Spleen (tissue), 11 donors: ENCODE results near the gene CRYBA1. TPM values are rescaled to one million over a fixed set of nuclear protein-coding genes. Genes with fewer than 3 reads are reported as not detected.
"Not testable (repeated sequence)": the region's sequence is repeated elsewhere in the genome, so short reads cannot be mapped to it uniquely, and the experiment has no call there.

ENCODE experiments used
- DNase-seq: peaks from one replicate; pipeline ENCODE4 v3.0.0-alpha.2; 2020
- H3K27ac ChIP-seq, 8 donors: fragments of 200-600 bp; sonication (generic) in 7 of 8; 1 replicate in 4 of 8; 2 replicates in 4 of 8; pipeline versions ENCODE4 v1.5.0 to v1.8.0; 2016 to 2021; ENCODE audit warnings: inconsistent platforms in 4 of 8, mild to moderate bottlenecking in 4 of 8, moderate library complexity in 1 of 8
- H3K27me3 ChIP-seq, 7 donors: fragments of 200-600 bp; sonication (generic) in 6 of 7; replicated peaks in 1 of 7; 1 replicate in 4 of 7; 2 replicates in 3 of 7; pipeline versions ENCODE4 v1.5.0 to v1.8.0; 2016 to 2021; ENCODE audit warnings: inconsistent platforms in 3 of 7, mild to moderate bottlenecking in 1 of 7
- H3K36me3 ChIP-seq, 6 donors: fragments of 200-600 bp; sonication (generic) in 5 of 6; 1 replicate in 4 of 6; 2 replicates in 2 of 6; pipeline versions ENCODE4 v1.5.0 to v1.8.0; 2016 to 2021; ENCODE audit warnings: inconsistent platforms in 2 of 6
- H3K4me1 ChIP-seq, 6 donors: fragments of 200-600 bp; sonication (generic) in 5 of 6; 1 replicate in 3 of 6; 2 replicates in 3 of 6; pipeline versions ENCODE4 v1.5.0 to v1.8.0; 2016 to 2021; ENCODE audit warnings: inconsistent platforms in 3 of 6
- H3K4me3 ChIP-seq, 8 donors: fragments of 200-600 bp; sonication (generic) in 7 of 8; 1 replicate in 4 of 8; 2 replicates in 4 of 8; pipeline versions ENCODE4 v1.5.0 to v1.8.0; 2016 to 2021; ENCODE audit warnings: inconsistent platforms in 4 of 8, mild to moderate bottlenecking in 4 of 8, moderate library complexity in 2 of 8
- H3K9me3 ChIP-seq, 8 donors: fragments of 200-600 bp; sonication (generic) in 7 of 8; 1 replicate in 4 of 8; 2 replicates in 4 of 8; pipeline versions ENCODE4 v1.5.0 to v1.8.0; 2016 to 2021; ENCODE audit warnings: inconsistent platforms in 4 of 8
- POLR2A ChIP-seq, 3 donors: fragments of 450-650 bp; IDR thresholded peaks; one replicate each; pipeline ENCODE4 v1.5.1; 2017; ENCODE audit warnings: antibody characterized with exemption in 3 of 3, mild to moderate bottlenecking in 1 of 3
- POLR2AphosphoS5 ChIP-seq, 3 donors: sonication (generic); formaldehyde crosslinking; IDR thresholded peaks; one replicate each; pipeline ENCODE4 v1.5.1; 2017; ENCODE audit warnings: antibody characterized with exemption in 3 of 3
- WGBS, 5 donors: extraction: QIAGEN DNeasy Blood & Tissue Kit in 3 of 5; methylation state at CpG; one replicate each; pipeline versions ENCODE4 v1.1.5 to v1.1.7; 2013 to 2018; 5-methylcytosine and 5-hydroxymethylcytosine counted together
- intact Hi-C: fragments of 100-400 bp; cut with DNase I; formaldehyde crosslinking; loops from one replicate; pipeline ENCODE4 v1.15.0; 2023; ENCODE audit warnings: low total_unique reads
- polyA plus RNA-seq, 3 donors: library from polyadenylated mRNA; stranded (reverse); fragments of 200-250 nt; gene quantifications; one replicate each; pipeline ENCODE4 v1.2.1, GENCODE V29; 2013
- total RNA-seq, 7 donors: library from RNA; depleted of rRNA in 3 of 7; stranded (reverse); fragments of >200 nt in 3 of 7; fragmentation: NEBNext Ultra II Directional in 4 of 7; extraction: Animal tissue kit (Norgen Biotek cat#: 25700) in 4 of 7; gene quantifications; one replicate each; pipeline versions ENCODE4 v1.1.0 to v1.2.1, GENCODE V29; 2016 to 2021
- TF ChIP-seq, protein P1 (sequence below), 11 experiments: fragments of 200-600 bp in 7 of 11; fragments of 450-650 bp in 4 of 11; sonication (generic) in 4 of 11; IDR thresholded peaks in 8 of 11; conservative IDR thresholded peaks in 3 of 11; 1 replicate in 7 of 11; 2 replicates in 4 of 11; pipeline versions ENCODE4 v1.4.0 to v1.8.0; 2016 to 2021; ENCODE audit warnings: antibody characterized with exemption in 11 of 11, inconsistent platforms in 4 of 11, mild to moderate bottlenecking in 1 of 11
- donor health status: healthy with polysubstance abuse.
- donor health status: DM: no; HTN: no; CAD: no; lungs with moderate emphysema.
- donor health status: DM: no; HTN: no; CAD: no.
- donor health status: Bipolar disorder and iron deficiency.
- donor health status: healthy.
- donor health status: DM: no; HTN: no; CAD: no.
- donor health status: DM: yes; HTN: yes; CAD: no.

Gene CRYBA1
- total and polyA plus RNA-seq, 10 donors = not detected

DNA sequence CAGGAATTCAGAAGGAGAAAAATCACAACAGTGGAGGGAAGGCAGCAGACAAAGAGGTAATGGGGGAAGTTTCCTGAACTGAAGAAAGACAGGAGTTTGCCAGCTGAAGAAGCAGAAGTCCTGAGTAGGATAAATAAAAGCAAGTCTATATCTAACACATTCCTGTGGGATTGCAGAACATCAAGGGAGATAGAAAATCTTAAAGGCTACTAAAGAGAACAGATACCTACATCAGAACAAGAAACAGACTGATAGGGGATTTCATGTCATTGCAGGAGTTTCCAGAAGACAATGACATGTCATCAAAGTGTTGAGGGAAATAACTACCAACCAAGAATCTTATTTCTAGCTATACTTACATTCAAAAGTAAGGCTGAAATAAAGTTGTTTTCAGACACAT, 21.3 kb upstream of the CRYBA1 start:
- Histone ChIP-seq H3K4me1 (no peaks in the 10 kb centered on the region), H3K27me3 (no peaks in the 10 kb centered on the region), H3K27ac (no peak overlapping the region), H3K36me3 (no peaks in the 10 kb centered on the region), H3K4me3 (no peak overlapping the region), H3K9me3 (no peaks in the 10 kb centered on the region)
- no peak for DNase-seq
- intact Hi-C loops = no loop called here
- no peak for TF ChIP-seq POLR2AphosphoS5 (IDR thresholded peaks at IDR 0.05)
- TF ChIP-seq, protein P1, sequence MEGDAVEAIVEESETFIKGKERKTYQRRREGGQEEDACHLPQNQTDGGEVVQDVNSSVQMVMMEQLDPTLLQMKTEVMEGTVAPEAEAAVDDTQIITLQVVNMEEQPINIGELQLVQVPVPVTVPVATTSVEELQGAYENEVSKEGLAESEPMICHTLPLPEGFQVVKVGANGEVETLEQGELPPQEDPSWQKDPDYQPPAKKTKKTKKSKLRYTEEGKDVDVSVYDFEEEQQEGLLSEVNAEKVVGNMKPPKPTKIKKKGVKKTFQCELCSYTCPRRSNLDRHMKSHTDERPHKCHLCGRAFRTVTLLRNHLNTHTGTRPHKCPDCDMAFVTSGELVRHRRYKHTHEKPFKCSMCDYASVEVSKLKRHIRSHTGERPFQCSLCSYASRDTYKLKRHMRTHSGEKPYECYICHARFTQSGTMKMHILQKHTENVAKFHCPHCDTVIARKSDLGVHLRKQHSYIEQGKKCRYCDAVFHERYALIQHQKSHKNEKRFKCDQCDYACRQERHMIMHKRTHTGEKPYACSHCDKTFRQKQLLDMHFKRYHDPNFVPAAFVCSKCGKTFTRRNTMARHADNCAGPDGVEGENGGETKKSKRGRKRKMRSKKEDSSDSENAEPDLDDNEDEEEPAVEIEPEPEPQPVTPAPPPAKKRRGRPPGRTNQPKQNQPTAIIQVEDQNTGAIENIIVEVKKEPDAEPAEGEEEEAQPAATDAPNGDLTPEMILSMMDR (IDR thresholded peaks at IDR 0.05 in 8 of 11, conservative IDR thresholded peaks at IDR 0.05 in 3 of 11) = no peak
- no peak for TF ChIP-seq POLR2A (IDR thresholded peaks at IDR 0.05)

DNA sequence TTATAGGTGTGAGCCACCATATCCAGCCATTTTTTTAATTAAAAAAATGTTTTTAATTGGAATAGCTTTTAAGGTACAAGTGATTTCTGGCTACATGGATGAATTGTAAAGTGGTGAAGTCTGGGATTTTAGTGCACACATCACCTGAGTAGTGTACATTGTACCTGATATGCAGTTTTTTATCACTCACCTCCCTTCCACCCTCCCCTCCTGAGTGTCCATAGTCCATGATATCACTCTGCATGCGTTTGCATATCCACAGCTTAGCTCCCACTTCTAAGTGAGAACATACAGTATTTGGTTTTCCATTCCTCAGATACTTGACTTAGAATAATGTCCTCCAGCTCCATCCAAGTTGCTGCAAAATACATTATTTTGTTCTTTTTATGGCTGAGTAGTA, 13.4 kb upstream of the CRYBA1 start:
- Histone ChIP-seq H3K4me1 (peaks cover 0 to 7% (median 0%) of the 10 kb centered on the region in 6 donors), H3K9me3 (no peaks in the 10 kb centered on the region), H3K36me3 (no peaks in the 10 kb centered on the region), H3K27me3 (no peaks in the 10 kb centered on the region), H3K27ac (no peak overlapping the region), H3K4me3 (no peak overlapping the region)
- DNase-seq = no peak
- WGBS, 5 donors = 88 to 100% (median 93%) methylated on average over 1 of the region's 1 CpG
- intact Hi-C loops = no loop called here
- TF ChIP-seq POLR2A (IDR thresholded peaks at IDR 0.05) (no peak), POLR2AphosphoS5 (IDR thresholded peaks at IDR 0.05) (no peak)
- TF ChIP-seq, protein P1 (IDR thresholded peaks at IDR 0.05 in 8 of 11, conservative IDR thresholded peaks at IDR 0.05 in 3 of 11) = no peak

DNA sequence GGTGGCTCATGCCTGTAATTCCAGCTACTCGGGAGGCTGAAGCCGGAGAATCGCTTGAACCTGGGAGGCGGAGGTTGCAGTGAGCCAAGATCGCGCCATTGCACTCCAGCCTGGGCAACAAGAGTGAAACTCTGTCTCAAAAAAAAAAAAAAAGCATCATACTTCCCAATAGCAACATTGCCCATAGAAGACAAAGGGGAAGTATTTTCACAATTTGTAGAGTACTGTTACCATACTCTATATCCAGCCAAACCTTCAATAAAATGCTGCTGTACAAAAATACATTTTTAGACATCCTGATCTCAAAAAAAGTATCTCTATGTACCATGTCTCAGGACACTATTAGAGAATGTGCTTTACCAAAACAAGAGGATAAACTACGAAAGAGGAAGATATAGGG, 11.7 kb upstream of the CRYBA1 start:
- DNase-seq, H3K36me3 ChIP-seq, intact Hi-C loops, H3K4me1 ChIP-seq, H3K9me3 ChIP-seq, H3K27me3 ChIP-seq, H3K27ac ChIP-seq, H3K4me3 ChIP-seq: not testable (repeated sequence)
- WGBS, 5 donors = 78 to 93% (median 83%) methylated on average over 6 to 7 of the region's 7 CpGs

DNA sequence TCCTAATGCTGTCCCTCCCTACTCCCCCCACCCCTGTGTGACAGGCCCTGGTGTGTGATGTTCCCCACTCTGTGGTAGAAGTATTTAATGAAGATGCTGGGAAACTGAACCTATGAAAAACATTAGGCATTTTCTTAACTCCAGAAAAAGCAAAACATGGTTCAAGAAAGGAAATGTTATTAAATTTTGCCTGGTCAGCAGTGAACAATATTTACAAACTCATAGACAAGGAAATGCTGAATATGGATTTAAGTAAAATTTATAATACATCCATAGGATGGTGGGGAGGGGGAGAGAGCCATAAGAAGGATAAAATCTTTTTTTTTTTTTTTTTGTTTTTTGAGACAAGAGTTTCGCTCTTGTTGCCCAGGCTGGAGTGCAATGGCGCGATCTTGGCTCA, 10.8 kb upstream of the CRYBA1 start:
- Histone ChIP-seq H3K9me3 (no peaks in the 10 kb centered on the region), H3K27ac (no peak overlapping the region), H3K4me3 (no peak overlapping the region), H3K27me3 (no peaks in the 10 kb centered on the region), H3K4me1 (peaks cover 0 to 12% (median 3%) of the 10 kb centered on the region in 6 donors), H3K36me3 (no peaks in the 10 kb centered on the region)
- intact Hi-C loops = no loop called here
- TF ChIP-seq, protein P1 (IDR thresholded peaks at IDR 0.05 in 8 of 11, conservative IDR thresholded peaks at IDR 0.05 in 3 of 11) = no peak
- no peak for TF ChIP-seq POLR2A (IDR thresholded peaks at IDR 0.05)
- TF ChIP-seq POLR2AphosphoS5 (IDR thresholded peaks at IDR 0.05) = no peak
- no peak for DNase-seq
- WGBS, 5 donors = 90 to 100% (median 96%) methylated on average over 3 of the region's 3 CpGs

DNA sequence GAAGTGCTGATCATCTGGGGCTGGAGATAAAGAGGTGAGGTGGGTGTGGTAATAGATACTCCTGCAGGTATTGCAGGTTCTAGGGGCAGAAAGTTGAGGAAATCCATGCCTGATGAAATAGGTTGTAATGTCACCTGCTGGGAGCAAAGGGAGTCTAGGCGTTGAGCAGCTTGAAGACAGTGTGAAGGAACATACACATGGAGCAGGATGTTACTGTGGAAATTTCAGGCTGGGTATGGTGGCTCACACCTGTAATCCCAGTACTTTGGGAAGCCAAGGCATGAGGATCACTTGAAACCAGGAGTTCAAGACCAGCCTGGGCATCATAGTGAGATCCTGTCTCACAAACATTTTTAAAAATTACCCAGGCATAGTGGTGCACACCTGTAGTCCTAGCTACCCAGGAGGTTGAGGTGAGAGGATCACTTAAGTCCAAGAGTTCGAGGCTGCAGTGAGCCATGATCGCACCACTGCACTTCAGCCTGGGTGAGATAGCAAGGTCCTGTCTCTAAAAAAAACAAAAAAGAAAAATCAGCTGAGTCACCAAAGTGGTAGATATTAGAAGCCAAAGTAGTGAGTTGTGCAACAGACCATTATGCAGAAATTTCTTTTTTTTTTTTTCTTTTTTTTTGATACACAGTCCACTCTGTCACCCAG, 9.1 kb upstream of the CRYBA1 start:
- Histone ChIP-seq H3K4me3 (no peak overlapping the region), H3K27ac (peak overlapping the region in 1 of 8 donors; percentile 35), H3K4me1 (peaks cover 0 to 20% (median 8%) of the 10 kb centered on the region in 6 donors), H3K9me3 (no peaks in the 10 kb centered on the region), H3K36me3 (no peaks in the 10 kb centered on the region), H3K27me3 (no peaks in the 10 kb centered on the region)
- DNase-seq = no peak
- intact Hi-C loops = no loop called here
- 69 to 94% (median 73%) methylated on average over 3 of the region's 3 CpGs for WGBS, 5 donors
- TF ChIP-seq POLR2AphosphoS5 (IDR thresholded peaks at IDR 0.05) = no peak
- TF ChIP-seq POLR2A (IDR thresholded peaks at IDR 0.05) = no peak
